ENCODE data around the gene MVD.

MVD gene

DNA sequence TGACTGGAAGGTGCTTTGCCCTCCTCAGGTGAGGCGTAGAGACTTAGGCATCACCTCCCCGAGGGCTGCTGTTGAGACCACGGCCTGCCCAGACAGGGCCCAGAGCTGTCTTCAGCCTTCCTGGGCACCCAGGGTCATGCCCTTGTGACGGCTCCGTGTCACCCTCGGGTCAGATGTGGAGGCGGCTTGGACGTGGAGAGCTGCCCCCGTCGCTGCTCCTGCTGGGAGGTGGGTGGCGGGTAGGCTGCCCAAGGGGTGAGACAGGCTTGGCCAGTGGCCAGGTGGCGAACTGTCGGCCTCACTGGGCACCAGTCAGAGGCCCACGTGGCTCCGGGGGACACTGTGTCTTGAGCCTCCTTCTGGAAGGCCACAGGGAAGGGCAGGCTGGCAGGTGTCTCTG lies 32.3 kb upstream of the MVD start:
- DNase-seq (ENCODE audit: extremely low read depth, low read depth) = no peak

DNA sequence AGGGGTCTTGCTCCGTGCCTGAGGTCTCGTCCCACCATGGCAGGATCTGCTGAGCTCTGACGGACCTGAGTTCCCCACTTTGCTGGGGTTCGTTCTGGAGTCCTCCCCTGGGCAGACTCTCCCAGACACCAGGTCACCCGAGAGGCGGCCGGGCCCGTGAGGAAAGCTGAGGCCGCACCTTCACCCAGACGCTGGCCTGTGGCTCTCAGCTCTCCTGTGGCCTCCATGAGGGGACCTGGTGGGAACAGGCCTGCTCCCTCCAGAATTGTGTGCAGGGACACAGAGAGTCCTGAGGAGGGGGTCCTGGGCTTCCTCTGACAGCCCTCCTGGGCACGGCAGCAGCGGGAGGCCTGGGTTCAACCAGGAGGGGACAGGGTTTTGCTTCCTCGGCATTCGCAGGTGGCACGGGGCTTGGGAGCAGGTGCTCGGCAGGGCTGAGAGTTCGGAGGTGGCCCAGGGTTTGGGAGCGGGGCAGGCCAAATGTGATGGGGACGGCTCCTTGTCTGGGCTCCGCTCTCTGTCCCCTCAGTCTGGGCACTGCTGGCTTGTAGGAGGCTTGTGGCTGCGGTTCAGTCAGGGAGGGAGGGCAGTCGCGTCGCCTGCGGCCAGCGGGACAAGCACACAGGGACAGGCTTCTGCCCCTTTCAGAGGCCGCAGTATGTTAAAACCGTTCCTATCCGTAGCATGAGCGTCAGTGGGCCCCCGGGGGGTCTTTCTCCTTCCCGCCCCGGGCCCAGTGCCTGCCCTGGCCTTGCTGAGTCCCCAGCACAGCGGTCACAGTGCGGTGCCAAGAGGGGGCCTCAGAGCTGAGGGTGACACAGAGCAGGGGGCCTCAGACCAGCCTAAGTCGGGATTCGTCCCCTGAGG lies 31.6 kb upstream of the MVD start:
- DNase-seq (ENCODE audit: extremely low read depth, low read depth) = no peak
- TF ChIP-seq, protein P1, sequence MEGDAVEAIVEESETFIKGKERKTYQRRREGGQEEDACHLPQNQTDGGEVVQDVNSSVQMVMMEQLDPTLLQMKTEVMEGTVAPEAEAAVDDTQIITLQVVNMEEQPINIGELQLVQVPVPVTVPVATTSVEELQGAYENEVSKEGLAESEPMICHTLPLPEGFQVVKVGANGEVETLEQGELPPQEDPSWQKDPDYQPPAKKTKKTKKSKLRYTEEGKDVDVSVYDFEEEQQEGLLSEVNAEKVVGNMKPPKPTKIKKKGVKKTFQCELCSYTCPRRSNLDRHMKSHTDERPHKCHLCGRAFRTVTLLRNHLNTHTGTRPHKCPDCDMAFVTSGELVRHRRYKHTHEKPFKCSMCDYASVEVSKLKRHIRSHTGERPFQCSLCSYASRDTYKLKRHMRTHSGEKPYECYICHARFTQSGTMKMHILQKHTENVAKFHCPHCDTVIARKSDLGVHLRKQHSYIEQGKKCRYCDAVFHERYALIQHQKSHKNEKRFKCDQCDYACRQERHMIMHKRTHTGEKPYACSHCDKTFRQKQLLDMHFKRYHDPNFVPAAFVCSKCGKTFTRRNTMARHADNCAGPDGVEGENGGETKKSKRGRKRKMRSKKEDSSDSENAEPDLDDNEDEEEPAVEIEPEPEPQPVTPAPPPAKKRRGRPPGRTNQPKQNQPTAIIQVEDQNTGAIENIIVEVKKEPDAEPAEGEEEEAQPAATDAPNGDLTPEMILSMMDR (IDR thresholded peaks at IDR 0.05; ENCODE audit: low read depth, low read length) = no peak

More for the DNA sequence above, 32.3 kb upstream of the MVD start:
- TF ChIP-seq, protein P1 (IDR thresholded peaks at IDR 0.05; ENCODE audit: low read depth, low read length) = no peak

DNA sequence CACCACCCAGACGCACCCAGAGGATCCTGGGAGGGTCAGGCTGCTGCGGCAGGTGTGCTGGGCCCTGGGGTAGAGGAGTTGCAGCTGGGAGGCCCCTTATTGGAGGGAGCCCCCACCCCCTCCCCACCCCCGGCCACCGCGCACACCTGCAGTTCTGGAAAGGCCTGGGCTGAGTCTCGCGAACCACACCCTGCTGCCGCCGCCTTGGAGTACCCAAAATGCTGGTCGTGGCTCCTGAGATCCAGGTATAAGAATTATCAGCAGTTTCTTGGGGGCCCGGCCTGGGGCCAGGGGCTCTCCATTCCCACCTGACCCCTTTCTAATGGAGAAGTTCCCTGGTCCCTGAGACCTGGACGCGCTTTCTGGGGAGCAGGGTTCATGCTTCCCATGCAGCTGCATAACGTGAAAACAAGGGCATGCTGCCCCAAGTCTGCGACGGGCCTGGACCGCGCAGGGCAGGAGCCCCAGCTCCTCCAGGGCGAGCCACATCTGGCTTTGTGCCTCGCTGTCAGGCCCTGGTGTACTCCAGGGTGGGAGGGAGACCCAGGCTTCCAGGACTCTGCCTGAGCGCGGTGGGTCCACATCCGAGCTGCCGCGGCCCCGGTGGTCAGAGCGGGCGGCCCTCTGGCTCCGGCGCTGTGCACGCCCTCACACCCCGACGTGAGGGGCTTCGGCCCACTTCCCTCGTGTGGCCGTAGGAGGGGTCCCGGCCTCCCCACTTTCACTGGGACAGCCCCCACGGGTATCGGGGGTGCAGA lies 30.7 kb upstream of the MVD start:
- TF ChIP-seq, protein P1 (IDR thresholded peaks at IDR 0.05; ENCODE audit: low read depth, low read length) = no peak
- DNase-seq (ENCODE audit: extremely low read depth, low read depth) = no peak

DNA sequence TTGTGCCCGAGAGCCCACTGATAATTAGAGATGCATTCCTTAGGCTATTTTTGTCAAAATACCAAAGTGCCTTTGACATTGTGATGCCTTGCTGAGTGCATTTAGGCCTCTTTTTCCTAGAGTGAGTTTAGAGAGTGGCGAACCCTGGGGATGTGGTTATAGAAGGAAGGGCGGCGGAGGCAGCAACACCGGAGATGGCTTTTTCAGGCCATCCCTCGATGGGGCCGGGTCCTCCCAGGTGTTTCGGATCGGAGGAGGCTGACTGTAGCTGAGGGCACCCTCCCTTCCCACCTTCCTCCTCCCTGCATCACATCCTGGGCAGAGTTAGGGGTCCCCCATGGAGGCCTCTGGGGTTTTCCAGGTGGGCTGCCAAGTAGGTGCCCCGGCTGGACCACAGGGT lies 30.0 kb upstream of the MVD start:
- DNase-seq (ENCODE audit: extremely low read depth, low read depth) = no peak
- TF ChIP-seq, protein P1 (IDR thresholded peaks at IDR 0.05; ENCODE audit: low read depth, low read length) = no peak

DNA sequence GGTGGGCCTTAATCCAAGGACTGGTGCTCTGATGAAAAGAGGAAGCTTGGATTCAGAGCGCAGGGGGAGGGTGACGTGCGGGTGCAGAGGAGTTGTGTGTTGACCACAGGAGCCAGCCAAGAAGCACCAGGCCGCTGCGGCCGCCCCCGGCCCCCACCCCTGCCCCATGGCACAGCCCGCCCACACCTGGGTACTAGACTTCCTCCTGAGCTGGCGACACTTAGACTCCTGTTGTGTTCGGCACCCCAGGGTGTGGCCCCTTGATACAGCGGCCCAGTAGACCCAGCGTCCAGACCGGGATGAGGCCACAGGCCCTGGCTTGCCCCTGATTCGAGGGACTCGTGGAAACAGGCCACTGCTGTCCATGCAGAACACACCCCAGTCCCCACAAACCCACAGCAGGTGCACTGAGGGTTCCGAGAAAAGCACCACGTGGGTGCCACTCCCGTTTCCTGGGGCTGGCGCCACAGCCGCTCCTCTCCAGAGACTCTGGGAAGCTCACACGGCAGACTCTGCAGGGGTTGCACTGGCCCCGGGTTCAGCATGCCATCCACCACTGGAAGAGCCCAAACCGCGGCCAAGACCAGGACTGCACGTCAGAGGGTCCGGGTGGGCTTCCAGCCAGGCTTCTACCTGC lies 29.2 kb upstream of the MVD start:
- DNase-seq (ENCODE audit: extremely low read depth, low read depth) = no peak
- TF ChIP-seq, protein P1 (IDR thresholded peaks at IDR 0.05; ENCODE audit: low read depth, low read length) = no peak

DNA sequence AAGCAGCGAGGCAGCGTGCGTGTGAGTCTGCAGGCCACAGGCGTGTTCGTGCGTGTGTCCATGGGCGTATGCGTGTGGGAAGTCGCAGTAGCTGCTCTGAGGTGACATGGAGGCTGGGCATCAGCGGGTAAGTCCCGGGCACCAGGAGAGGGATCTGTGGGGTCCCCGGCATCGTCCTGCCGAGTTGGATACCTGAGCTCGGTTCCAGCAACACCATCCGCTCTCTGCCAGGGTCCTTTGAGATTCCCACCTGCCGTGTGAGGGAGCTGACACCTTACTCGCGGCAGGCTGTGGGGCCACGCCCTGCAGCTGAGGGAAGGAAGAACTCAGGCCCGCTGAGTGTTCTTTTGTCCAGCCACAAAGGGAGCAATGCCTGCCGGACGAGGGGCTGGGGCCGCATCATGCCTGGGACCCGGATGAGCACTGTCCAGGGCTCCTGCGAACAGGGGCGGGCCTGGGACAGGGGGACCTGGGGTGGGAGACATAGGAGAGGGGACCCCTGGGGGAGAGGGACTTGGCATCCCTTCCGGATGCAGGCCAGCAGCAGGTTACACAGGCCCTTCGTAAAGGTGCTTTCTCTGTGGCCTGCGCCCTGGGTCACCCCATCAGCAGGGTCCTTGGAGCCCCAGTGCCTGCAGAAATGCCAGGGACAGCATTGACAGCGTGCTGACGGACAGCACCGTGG lies 28.4 kb upstream of the MVD start:
- TF ChIP-seq, protein P1 (IDR thresholded peaks at IDR 0.05; ENCODE audit: low read depth, low read length) = no peak
- no peak for DNase-seq (ENCODE audit: extremely low read depth, low read depth)

All from AG09319 (cell line).